Esophagus muscularis mucosa (tissue), 4 donors: ENCODE data around the gene IGFBP7. TPM values are rescaled to one million over a fixed set of nuclear protein-coding genes. Genes with fewer than 3 reads are reported as not detected.

Experiments
- DNase-seq: peaks from one replicate; pipeline ENCODE4 v3.0.0-alpha.2; 2017; ENCODE audit errors: extremely low spot score
- H3K27ac ChIP-seq, 4 donors: fragments of 200-600 bp; sonication (generic); replicated peaks in 1 of 4; 1 replicate in 3 of 4; 2 replicates in 1 of 4; pipeline ENCODE4 v1.5.1; 2016 to 2019; ENCODE audit warnings: mild to moderate bottlenecking in 1 of 4
- H3K27me3 ChIP-seq, 4 donors: fragments of 200-600 bp; sonication (generic); one replicate each; pipeline versions ENCODE4 v1.5.1 to v1.6.0; 2016 to 2019
- H3K36me3 ChIP-seq, 4 donors: fragments of 200-600 bp; sonication (generic); one replicate each; pipeline ENCODE4 v1.5.1; 2016 to 2019
- H3K4me1 ChIP-seq, 4 donors: fragments of 200-600 bp; sonication (generic); one replicate each; pipeline ENCODE4 v1.5.1; 2016 to 2019
- H3K4me3 ChIP-seq, 4 donors: fragments of 200-600 bp; sonication (generic); 1 replicate in 2 of 4; 2 replicates in 2 of 4; pipeline ENCODE4 v1.5.1; 2016 to 2019; ENCODE audit warnings: mild to moderate bottlenecking in 4 of 4, moderate library complexity in 1 of 4
- H3K9me3 ChIP-seq, 4 donors: fragments of 200-600 bp; sonication (generic); 1 replicate in 3 of 4; 2 replicates in 1 of 4; pipeline ENCODE4 v1.5.1; 2016 to 2019
- CTCF ChIP-seq, 3 experiments: fragments of 200-600 bp in 2 of 3; fragments of 450-650 bp in 1 of 3; sonication (generic) in 2 of 3; IDR thresholded peaks; one replicate each; pipeline ENCODE4 v1.5.1; 2017 to 2019; ENCODE audit warnings: antibody characterized with exemption in 3 of 3, mild to moderate bottlenecking in 2 of 3, moderate library complexity in 1 of 3
- EP300 ChIP-seq: sonication (generic); formaldehyde crosslinking; IDR thresholded peaks from one replicate; pipeline ENCODE4 v1.6.1; 2017; ENCODE audit warnings: antibody characterized with exemption
- POLR2A ChIP-seq: fragments of 450-650 bp; IDR thresholded peaks from one replicate; pipeline ENCODE4 v1.6.1; 2017; ENCODE audit warnings: antibody characterized with exemption, moderate library complexity, mild to moderate bottlenecking, low read depth
- POLR2AphosphoS5 ChIP-seq, 2 donors: sonication (generic); formaldehyde crosslinking; IDR thresholded peaks; one replicate each; pipeline ENCODE4 v1.6.1; 2017; ENCODE audit warnings: antibody characterized with exemption in 2 of 2
- WGBS: methylation state at CpG from one replicate; pipeline ENCODE4 v1.1.5; 2018; 5-methylcytosine and 5-hydroxymethylcytosine counted together
- intact Hi-C: fragments of 100-400 bp; cut with DNase I; formaldehyde crosslinking; loops from one replicate; pipeline ENCODE4 v1.15.1; 2023
- total RNA-seq, 4 donors: library from RNA; depleted of rRNA; stranded (reverse); fragments of >200 nt; gene quantifications; one replicate each; pipeline versions ENCODE4 v1.1.0 to v1.2.1, GENCODE V29; 2016

Gene IGFBP7
- total RNA-seq, 4 donors from 2014 or later = 712 to 1,070 (median 762) TPM

DNA sequence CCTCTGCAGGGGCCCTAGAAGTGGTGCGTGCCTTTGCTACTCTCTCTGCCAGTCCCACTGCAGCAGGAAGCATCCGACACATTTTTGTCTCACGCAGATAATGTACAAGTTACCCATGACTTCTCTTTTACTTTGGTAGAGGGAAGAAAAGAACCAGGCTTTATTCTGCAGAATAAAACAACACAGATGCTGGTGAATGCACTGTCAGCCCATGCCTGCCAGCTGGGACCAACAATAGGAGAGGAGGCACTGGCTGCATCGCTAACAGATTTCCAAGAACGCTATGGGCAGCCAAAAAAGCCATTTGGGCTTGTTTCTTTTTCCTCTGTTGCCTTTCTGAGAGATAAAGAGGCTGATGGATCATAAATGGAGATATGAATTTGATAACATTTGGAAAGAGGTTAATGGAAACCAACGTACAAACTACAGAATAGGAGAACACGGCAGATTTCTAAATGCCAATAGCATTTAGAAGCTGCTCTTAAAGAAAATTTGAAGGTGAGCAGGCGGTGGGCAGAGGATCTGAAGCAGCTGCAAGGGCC, 47.5 kb upstream of the IGFBP7 start:
- TF ChIP-seq EP300 (no peak), POLR2AphosphoS5 (IDR thresholded peaks at IDR 0.05) (no peak), POLR2A (no peak), CTCF (IDR thresholded peaks at IDR 0.05) (no peak)
- 76% methylated on average over 8 of the region's 8 CpGs for WGBS
- Histone ChIP-seq H3K36me3 (no peaks in the 10 kb centered on the region), H3K9me3 (no peaks in the 10 kb centered on the region), H3K27ac (no peak overlapping the region), H3K4me3 (no peak overlapping the region), H3K4me1 (no peaks in the 10 kb centered on the region), H3K27me3 (no peaks in the 10 kb centered on the region)
- DNase-seq = no peak
- intact Hi-C loops = no loop called here

- H3K27me3 ChIP-seq = no peaks in the 10 kb centered on the region
- H3K27ac ChIP-seq = no peak overlapping the region
- no peaks in the 10 kb centered on the region for H3K36me3 ChIP-seq
- TF ChIP-seq POLR2A = no peak
- no peak for TF ChIP-seq CTCF (IDR thresholded peaks at IDR 0.05)
- TF ChIP-seq EP300 = no peak
- H3K9me3 ChIP-seq = no peaks in the 10 kb centered on the region
- 85% methylated on average over 7 of the region's 7 CpGs for WGBS
- peak; percentile 78 for DNase-seq
- no peaks in the 10 kb centered on the region for H3K4me1 ChIP-seq
- intact Hi-C loops = no loop called here
- no peak overlapping the region for H3K4me3 ChIP-seq
These were observed 46.2 kb upstream of the IGFBP7 start for GRCh38 chr4:57156242-57156990.

GRCh38 chr4:57154926-57155325, 44.7 kb upstream of the IGFBP7 start:
- Histone ChIP-seq H3K4me3 (no peak overlapping the region), H3K27ac (no peak overlapping the region), H3K27me3 (no peaks in the 10 kb centered on the region), H3K4me1 (no peaks in the 10 kb centered on the region), H3K9me3 (no peaks in the 10 kb centered on the region), H3K36me3 (no peaks in the 10 kb centered on the region)
- peak; percentile 45 for DNase-seq
- WGBS = 83% methylated on average over 3 of the region's 3 CpGs
- intact Hi-C loops = no loop called here
- TF ChIP-seq POLR2AphosphoS5 (IDR thresholded peaks at IDR 0.05) (no peak), POLR2A (no peak), CTCF (IDR thresholded peaks at IDR 0.05) (no peak), EP300 (no peak)

DNA sequence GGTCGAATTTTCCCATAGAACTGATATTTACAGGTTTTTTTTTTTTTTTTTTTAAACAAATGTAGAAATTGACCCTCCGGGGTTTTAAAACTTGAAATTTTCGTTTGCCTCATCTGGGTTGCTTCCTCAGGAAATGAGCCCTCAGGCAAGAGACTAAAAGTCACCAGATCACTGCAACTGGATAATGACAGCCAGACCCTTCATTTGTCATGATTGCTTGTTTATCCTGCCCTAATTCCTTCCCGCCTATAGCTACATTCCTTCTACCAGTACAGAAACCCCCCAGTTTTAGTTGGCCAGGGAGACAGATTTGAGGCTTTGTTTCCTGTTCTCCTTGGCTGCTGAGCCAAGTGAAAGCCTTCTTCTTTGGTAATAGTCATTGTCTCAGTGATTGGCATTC, 44.0 kb upstream of the IGFBP7 start:
- TF ChIP-seq CTCF (IDR thresholded peaks at IDR 0.05) (no peak), EP300 (no peak), POLR2A (no peak), POLR2AphosphoS5 (IDR thresholded peaks at IDR 0.05) (no peak)
- H3K4me3 ChIP-seq = no peak overlapping the region
- H3K27ac ChIP-seq = no peak overlapping the region
- no peaks in the 10 kb centered on the region for H3K36me3 ChIP-seq
- intact Hi-C loops = no loop called here
- no peaks in the 10 kb centered on the region for H3K9me3 ChIP-seq
- peak; percentile 42 for DNase-seq
- WGBS = 54% methylated on average over 4 of the region's 4 CpGs
- H3K27me3 ChIP-seq = no peaks in the 10 kb centered on the region
- H3K4me1 ChIP-seq = no peaks in the 10 kb centered on the region
